HG03439 (cell line): Measurements from ENCODE around the gene TEFM.
A peak's percentile ranks its signal among the peaks of the same experiment; 100 is the strongest.
"Not testable (repeated sequence)": the region's sequence is repeated elsewhere in the genome, so short reads cannot be mapped to it uniquely, and the experiment has no call there.

Source experiments
- ATAC-seq: cut with Tn5 transposase; IDR thresholded peaks from one replicate; pipeline ENCODE4 v1.9.1; 2021; ENCODE audit warnings: mild to moderate bottlenecking, moderate library complexity; ENCODE audit not compliant: unreplicated experiment

Gene TEFM

DNA sequence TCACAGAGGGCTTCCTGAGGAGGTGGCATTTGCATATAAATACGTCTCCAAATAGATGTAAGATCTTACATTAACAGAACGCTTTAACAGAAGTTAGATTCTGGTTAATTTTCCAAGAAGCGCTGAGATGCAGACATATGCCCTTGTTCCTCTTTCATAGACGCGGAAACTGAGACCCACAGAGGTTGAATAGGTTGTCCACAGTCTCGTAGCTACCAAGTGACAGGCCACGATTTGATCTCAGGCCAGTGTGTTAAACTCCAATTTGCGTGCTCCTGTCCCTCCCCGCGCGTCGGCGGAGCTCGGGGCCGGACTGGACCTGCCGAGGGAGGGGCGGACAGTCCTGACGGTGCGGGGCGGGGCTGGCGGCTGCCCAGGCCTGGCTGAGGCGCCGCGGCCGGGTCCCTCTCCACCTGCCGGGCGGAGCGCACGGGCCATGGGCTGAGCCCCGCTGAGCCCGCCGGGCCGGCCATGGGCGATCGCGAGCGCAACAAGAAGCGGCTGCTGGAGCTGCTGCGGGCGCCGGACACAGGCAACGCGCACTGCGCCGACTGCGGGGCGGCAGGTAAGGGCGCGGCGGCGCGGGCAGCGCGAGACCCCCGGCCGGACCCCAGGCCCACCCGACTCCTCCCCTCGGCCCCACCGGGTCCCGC is 15.6 kb upstream of the TEFM start, which contains the start of gene ADAP2:
ADAP2 (plus strand) TSS at position 402 of the 653 bp plus-strand sequence; CDS start at position 472, 70 bp downstream.
- no peak for ATAC-seq

GRCh38 chr17:30920683-30921543 is 14.9 kb upstream of the TEFM start:
- ATAC-seq: no peak

DNA sequence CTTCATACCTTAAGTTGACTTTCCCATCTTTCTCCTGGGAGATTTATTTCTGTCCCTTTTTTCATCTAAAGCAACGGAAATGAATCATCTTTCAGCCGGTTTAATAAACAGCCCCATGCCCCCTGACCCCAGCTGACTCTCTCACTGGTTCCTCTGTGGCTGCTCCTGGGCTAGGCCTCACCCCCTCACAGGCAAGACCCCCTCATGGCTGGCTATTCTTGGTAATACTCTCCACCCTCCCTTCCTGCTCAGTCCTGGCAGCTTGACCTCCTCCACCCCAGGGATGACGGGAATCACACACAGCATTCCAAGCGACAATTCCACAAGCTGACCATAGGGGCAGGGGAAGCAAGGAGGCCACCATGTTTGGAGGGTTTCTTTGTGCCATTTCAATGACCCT is 14.2 kb upstream of the TEFM start:
- ATAC-seq: no peak

DNA sequence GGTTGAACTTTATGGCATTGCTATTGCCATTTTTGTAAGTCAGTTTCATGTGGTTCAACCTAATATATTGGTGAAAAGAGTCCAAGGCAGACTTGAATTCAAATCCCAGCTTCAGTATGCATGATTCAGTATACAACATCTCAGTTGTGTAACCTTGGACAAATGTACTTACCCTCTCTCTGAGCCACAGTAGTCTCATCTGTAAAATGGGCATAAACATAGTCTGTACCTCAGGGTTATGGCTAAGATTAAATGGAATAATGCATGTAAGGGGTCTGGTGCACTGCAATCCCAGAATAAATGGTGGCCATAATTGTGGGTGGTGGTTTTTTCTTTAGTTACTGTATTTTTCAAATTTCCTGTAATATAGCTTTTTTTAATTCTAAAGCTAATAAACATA is 11.0 kb upstream of the TEFM start:
- ATAC-seq: no peak

GRCh38 chr17:30915833-30916611 is 10.0 kb upstream of the TEFM start:
- ATAC-seq: no peak

- ATAC-seq: no peak
These were observed 7.9 kb upstream of the TEFM start for GRCh38 chr17:30913955-30914354.

- not testable (repeated sequence) for ATAC-seq
These were observed 4.1 kb upstream of the TEFM start for GRCh38 chr17:30910151-30910550.

DNA sequence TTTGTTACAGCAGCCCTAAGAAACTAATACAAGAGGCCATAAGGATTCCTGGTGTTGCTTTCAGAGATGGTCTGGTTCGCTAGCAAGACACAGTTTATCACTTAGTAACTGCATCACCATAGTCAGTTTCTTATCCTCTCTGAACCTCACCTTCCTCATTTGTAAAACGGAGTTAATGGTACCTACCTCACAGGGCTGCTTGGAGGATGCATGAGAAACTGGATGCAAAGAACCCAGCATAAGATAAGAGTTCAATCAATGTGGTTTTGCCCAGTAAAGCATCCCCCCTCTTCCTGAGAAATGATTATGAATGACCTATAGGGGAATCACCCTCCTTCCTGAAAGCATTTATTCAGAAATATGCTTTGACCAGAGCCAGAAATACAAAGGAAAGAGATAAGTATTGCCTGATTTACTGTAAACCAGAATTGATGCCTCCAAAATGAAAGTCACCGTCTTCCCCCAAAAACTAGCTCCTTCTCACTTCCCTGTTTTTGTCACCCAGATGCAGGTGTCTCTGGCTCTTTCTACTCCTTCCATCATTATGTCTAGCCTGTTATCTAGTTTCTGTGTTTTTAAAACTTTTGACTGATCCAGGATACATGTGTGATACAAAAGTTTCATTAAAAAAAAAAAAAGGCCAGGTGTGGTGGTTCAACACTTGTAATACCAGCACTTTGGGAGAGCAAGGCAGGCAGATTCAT is 2.8 kb upstream of the TEFM start:
- no peak for ATAC-seq

DNA sequence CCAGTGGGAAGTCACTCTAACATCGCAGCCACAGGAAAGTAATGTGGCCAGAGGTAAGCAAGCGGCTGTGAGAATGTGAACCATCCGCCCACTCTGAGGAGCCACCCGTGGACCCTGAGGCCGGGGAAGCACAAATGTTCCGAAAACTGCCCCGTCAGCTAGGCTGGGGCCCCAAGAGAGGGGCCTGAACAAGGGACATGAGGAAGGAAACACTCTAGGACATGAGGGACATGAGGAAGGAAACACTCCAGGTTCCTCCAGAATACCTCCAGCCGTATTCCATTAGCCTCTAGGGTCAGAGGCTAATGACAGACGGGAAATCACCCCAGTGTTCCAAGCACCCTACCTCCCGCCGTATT is 317 bp downstream of the TEFM start:
- ATAC-seq: peak; percentile 11

DNA sequence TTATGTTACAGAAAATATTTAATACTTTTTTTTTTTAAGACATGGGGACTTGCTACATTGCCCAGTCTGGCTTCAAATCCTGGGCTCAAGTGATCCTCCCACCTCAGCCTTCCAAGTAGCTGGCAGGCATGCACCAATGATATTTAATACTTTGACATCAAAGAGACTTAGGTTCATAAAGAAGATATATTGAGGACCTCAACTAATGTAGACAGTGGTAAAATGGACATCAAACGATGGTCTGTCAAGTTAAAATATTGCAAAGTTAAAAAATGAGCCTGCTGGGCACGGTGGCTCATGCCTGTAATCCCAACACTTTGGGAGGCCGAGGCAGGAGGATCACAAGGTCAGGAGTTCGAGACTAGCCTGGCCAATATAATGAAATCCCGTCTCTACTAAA is 8.7 kb downstream of the TEFM start:
- no peak for ATAC-seq

GRCh38 chr17:30894236-30894635 is 11.8 kb downstream of the TEFM start:
- no peak for ATAC-seq

DNA sequence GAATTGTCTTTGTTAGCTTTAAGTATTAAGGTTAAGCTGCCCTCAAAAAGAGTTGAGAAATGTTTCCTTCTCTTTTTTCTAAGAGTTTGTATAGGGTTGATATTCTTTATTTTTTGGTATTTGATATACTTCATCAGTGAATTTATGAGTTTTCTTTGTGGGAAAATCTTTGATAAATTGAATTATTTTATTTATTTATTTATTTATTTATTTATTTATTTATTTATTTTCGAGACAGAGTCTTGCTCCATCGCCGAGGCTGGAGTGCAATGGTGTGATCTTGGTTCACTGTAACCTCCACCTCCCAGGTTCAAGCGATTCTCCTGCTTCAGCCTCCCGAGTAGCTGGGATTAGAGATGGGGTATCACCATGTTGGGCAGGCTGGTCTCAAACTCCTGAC is 19.9 kb downstream of the TEFM start:
- ATAC-seq: no peak

DNA sequence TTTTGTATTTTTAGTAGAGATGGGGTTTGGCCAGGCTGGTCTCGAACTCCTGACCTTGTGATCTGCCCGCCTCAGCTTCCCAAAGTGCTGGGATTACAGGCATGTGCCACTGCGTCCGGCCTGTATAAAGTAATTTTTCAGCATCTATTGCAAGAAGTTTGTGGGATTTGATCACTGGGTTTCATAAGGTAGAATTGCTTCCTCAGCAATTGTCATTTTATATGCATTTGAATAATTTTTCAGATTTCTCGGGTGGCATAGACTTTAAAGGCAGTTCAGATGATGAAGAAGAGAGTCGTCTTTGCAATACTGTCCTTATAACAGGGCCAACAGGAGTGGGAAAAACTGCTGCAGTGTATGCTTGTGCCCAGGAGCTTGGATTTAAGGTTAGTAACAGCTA is 37.0 kb downstream of the TEFM start:
- ATAC-seq: no peak

DNA sequence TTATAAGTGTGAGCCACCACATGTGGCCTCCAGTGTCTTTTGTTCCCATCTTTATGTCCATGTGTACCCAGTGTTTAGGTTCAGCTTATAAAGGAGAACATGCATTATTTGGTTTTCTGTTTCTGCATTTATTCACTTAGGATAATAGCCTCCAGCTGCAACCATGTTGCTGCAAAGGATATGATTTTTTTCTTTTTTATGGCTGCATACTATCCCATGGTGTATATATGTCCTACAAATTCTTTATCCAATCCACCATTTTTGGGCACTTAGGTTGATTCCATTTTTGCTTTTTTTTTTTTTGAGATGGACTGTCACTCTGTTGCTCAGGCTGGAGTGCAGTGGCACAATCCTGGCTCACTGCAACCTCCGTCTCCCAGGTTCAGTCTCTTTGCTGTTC is 41.4 kb downstream of the TEFM start:
- no peak for ATAC-seq

DNA sequence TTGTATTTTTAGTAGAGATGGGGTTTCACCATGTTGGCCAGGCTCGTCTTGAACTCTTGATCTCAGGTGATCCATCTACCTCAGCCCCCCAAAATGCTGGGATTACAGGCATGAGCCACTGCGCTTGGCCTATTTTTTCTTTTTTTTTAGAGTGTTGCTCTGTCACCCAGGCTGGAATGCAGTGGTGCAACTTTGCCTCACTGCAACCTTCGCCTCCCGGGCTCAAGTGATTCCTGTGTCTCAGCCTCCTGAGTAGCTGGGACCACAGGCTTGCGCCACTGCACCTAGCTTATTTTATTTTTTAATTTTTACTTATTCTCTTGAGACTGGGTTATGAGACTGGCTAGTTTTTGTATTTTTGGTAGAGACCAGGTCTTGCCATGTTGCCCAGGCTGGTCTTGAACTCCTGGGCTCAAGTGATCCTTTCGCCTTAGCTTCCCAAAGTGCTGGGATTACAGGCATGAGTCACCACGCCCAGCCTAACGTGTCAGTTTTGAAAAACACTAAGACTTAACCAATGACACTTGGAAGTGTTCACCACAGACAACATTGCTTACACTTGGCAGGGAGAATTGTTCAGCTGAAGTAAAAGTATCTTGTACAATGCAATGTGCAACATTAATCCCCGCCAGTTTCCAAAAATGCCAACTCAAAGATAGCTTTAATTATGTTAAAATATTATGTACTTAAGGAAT is 47.3 kb downstream of the TEFM start:
- ATAC-seq: no peak

DNA sequence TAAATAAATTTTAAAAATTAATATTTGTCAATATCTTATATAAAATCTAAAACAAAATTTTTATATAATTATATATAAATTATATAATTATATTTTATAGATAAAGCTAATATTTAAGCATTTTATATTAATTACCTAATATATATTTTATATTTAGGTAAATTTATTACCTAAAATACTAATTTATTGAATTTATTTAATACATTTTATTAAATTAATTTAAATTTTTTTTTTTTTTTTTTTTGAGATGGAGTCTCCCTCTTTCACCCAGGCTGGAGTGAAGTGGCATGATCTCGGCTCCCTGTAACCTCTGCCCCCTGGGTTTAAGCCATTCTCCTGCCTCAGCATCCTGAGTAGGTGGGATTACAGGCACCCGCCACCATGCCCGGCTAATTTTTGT is 51.9 kb downstream of the TEFM start:
- ATAC-seq: no peak
